H9 (cell line): ENCODE data around the gene TRERF1. TPM values are rescaled to one million over a fixed set of nuclear protein-coding genes. Genes with fewer than 3 reads are reported as not detected.

Experiments
- DNase-seq: peaks from one replicate; pipeline ENCODE4 v3.0.0-alpha.2; 2017
- H2AFZ ChIP-seq: one replicate; pipeline ENCODE4 v1.6.1; 2013; ENCODE audit warnings: mild to moderate bottlenecking, low read length, control low read depth, moderate library complexity
- H2AK5ac ChIP-seq: 2 replicates; pipeline ENCODE4 v1.6.1; 2013; ENCODE audit warnings: low read length, control low read depth, mixed read lengths; ENCODE audit not compliant: insufficient read length
- H2BK120ac ChIP-seq: one replicate; pipeline ENCODE4 v1.6.1; 2013; ENCODE audit warnings: low read depth, mild to moderate bottlenecking, low read length, control low read depth, inconsistent platforms; ENCODE audit not compliant: poor library complexity, severe bottlenecking
- H2BK12ac ChIP-seq: 2 replicates; pipeline ENCODE4 v1.6.1; 2013; ENCODE audit warnings: low read length, control low read depth, mixed read lengths, low read depth; ENCODE audit not compliant: insufficient read length
- H2BK15ac ChIP-seq: 2 replicates; pipeline ENCODE4 v1.6.1; 2013; ENCODE audit warnings: low read depth, low read length, control low read depth
- H2BK20ac ChIP-seq: one replicate; pipeline ENCODE4 v1.6.1; 2013; ENCODE audit warnings: low read depth, mild to moderate bottlenecking, low read length, control low read depth, inconsistent platforms; ENCODE audit not compliant: poor library complexity, severe bottlenecking
- H2BK5ac ChIP-seq: 2 replicates; pipeline ENCODE4 v1.6.1; 2013; ENCODE audit warnings: low read length, control low read depth, mixed read lengths; ENCODE audit not compliant: insufficient read length
- H3K14ac ChIP-seq: 2 replicates; pipeline ENCODE4 v1.6.1; 2013; ENCODE audit warnings: low read length, control low read depth; ENCODE audit not compliant: insufficient read depth
- H3K18ac ChIP-seq: 2 replicates; pipeline ENCODE4 v1.6.1; 2013; ENCODE audit warnings: low read depth, mild to moderate bottlenecking, mixed read lengths, low read length, control low read depth; ENCODE audit not compliant: insufficient read length
- H3K23ac ChIP-seq: 2 replicates; pipeline ENCODE4 v1.6.1; 2013; ENCODE audit warnings: low read length, control low read depth, mixed read lengths, low read depth; ENCODE audit not compliant: insufficient read length
- H3K23me2 ChIP-seq: 2 replicates; pipeline ENCODE4 v1.6.1; 2013; ENCODE audit warnings: low read depth, mild to moderate bottlenecking, mixed read lengths, low read length, control low read depth; ENCODE audit not compliant: insufficient read length, poor library complexity, severe bottlenecking
- H3K27ac ChIP-seq: 2 replicates; pipeline ENCODE4 v1.5.1; 2013; ENCODE audit warnings: low read length, control low read depth, mixed read lengths, low read depth; ENCODE audit not compliant: insufficient read length
- H3K27me3 ChIP-seq: 2 replicates; pipeline ENCODE4 v1.6.1; 2013; ENCODE audit warnings: low read length, control low read depth, inconsistent platforms; ENCODE audit not compliant: insufficient read depth
- H3K4ac ChIP-seq: 2 replicates; pipeline ENCODE4 v1.6.1; 2013; ENCODE audit warnings: low read depth, mild to moderate bottlenecking, control low read depth, inconsistent platforms, low read length, moderate library complexity
- H3K4me1 ChIP-seq: 2 replicates; pipeline ENCODE4 v1.6.1; 2013; ENCODE audit warnings: low read length, control low read depth, inconsistent platforms; ENCODE audit not compliant: insufficient read depth
- H3K4me2 ChIP-seq: 2 replicates; pipeline ENCODE4 v1.6.1; 2013; ENCODE audit warnings: low read length, control low read depth, mixed read lengths; ENCODE audit not compliant: insufficient read length, insufficient read depth
- H3K56ac ChIP-seq: 2 replicates; pipeline ENCODE4 v1.6.1; 2013; ENCODE audit warnings: low read depth, mild to moderate bottlenecking, mixed read lengths, low read length, control low read depth; ENCODE audit not compliant: insufficient read length
- H3K79me1 ChIP-seq: 2 replicates; pipeline ENCODE4 v1.6.1; 2013; ENCODE audit warnings: low read depth, mild to moderate bottlenecking, moderate library complexity, low read length, control low read depth, inconsistent platforms; ENCODE audit not compliant: insufficient read depth, poor library complexity, severe bottlenecking
- H3K79me2 ChIP-seq: 2 replicates; pipeline ENCODE4 v1.6.1; 2013; ENCODE audit warnings: low read length, control low read depth, inconsistent platforms; ENCODE audit not compliant: insufficient read depth
- H3K9ac ChIP-seq: 2 replicates; pipeline ENCODE4 v1.6.1; 2013; ENCODE audit warnings: low read length, control low read depth, mixed read lengths; ENCODE audit not compliant: insufficient read length; ENCODE audit errors: extremely low read depth
- H3K9me3 ChIP-seq: one replicate; pipeline ENCODE4 v1.6.1; 2013; ENCODE audit warnings: low read depth, low read length, inconsistent platforms; ENCODE audit not compliant: control insufficient read depth
- H3T11ph ChIP-seq: one replicate; pipeline ENCODE4 v1.6.1; 2013; ENCODE audit warnings: mild to moderate bottlenecking, low read length, control low read depth, inconsistent platforms
- H4K20me1 ChIP-seq: one replicate; pipeline ENCODE4 v1.6.1; 2013; ENCODE audit not compliant: control insufficient read depth, insufficient read length, insufficient read depth
- H4K5ac ChIP-seq: 2 replicates; pipeline ENCODE4 v1.6.1; 2013; ENCODE audit warnings: low read depth, mild to moderate bottlenecking, mixed read lengths, low read length, control low read depth; ENCODE audit not compliant: insufficient read length
- H4K8ac ChIP-seq: replicated peaks from 2 replicates; pipeline ENCODE4 v1.6.1; 2013; ENCODE audit warnings: low read length, control low read depth, mixed read lengths, low read depth; ENCODE audit not compliant: insufficient read length
- H4K91ac ChIP-seq: 2 replicates; pipeline ENCODE4 v1.6.1; 2013; ENCODE audit warnings: low read depth, mild to moderate bottlenecking, moderate library complexity, mixed read lengths, low read length, control low read depth; ENCODE audit not compliant: insufficient read length
- H3K27ac Mint-ChIP-seq, 3 experiments: 2 replicates in 2 of 3; 3 replicates in 1 of 3; pipeline ENCODE4 v1.8.0; 2020 to 2021; ENCODE audit warnings: mixed read lengths in 3 of 3, mild to moderate bottlenecking in 1 of 3, moderate library complexity in 1 of 3
- H3K27me3 Mint-ChIP-seq: 2 replicates; pipeline ENCODE4 v1.8.0; 2021; ENCODE audit warnings: low read depth, mild to moderate bottlenecking, moderate library complexity, mixed read lengths
- H3K36me3 Mint-ChIP-seq, 3 experiments: 2 replicates in 2 of 3; 3 replicates in 1 of 3; pipeline ENCODE4 v1.8.0; 2020 to 2021; ENCODE audit warnings: low read depth in 3 of 3, mixed read lengths in 3 of 3; ENCODE audit not compliant: insufficient read depth in 1 of 3
- H3K4me1 Mint-ChIP-seq, 2 experiments: 2 replicates each; pipeline ENCODE4 v1.8.0; 2020; ENCODE audit warnings: mixed read lengths in 2 of 2
- H3K4me3 Mint-ChIP-seq, 2 experiments: 2 replicates in 1 of 2; 3 replicates in 1 of 2; pipeline ENCODE4 v1.8.0; 2020 to 2021; ENCODE audit warnings: mild to moderate bottlenecking in 2 of 2, mixed read lengths in 2 of 2, moderate library complexity in 1 of 2
- H3K9me3 Mint-ChIP-seq, 2 experiments: 2 replicates in 1 of 2; 3 replicates in 1 of 2; pipeline ENCODE4 v1.8.0; 2020; ENCODE audit warnings: mild to moderate bottlenecking in 2 of 2, mixed read lengths in 2 of 2, moderate library complexity in 1 of 2
- CTCF ChIP-seq: fragments of 200-600 bp; sonication (generic); conservative IDR thresholded peaks from 3 replicates; pipeline ENCODE4 v1.8.0; 2021; ENCODE audit warnings: antibody characterized with exemption, mild to moderate bottlenecking
- WGBS: extraction: QIAGEN DNeasy Blood & Tissue Kit; methylation state at CpG from one replicate; pipeline ENCODE4 v1.1.7; 2013; ENCODE audit warnings: missing lambda C conversion rate, low lambda C conversion rate, mixed read lengths; ENCODE audit not compliant: insufficient read length; ENCODE audit errors: extremely low coverage; 5-methylcytosine and 5-hydroxymethylcytosine counted together
- total RNA-seq: library from RNA; stranded (reverse); gene quantifications from 2 replicates; pipeline ENCODE4 v1.2.1, GENCODE V29; 2021

Gene TRERF1
- total RNA-seq, 1 experiment from 2014 or later = 19.7 TPM

GRCh38 chr6:42230345-42231321, 221.1 kb downstream of the TRERF1 start:
- no CpG with 5 or more reads among the region's 8 CpGs for WGBS
- Histone ChIP-seq H3T11ph (no peak overlapping the region), H3K56ac (no peak overlapping the region), H4K5ac (no peak overlapping the region), H3K18ac (no peak overlapping the region), H3K27ac (no peak overlapping the region), H3K27me3 (no peaks in the 10 kb centered on the region), H2BK15ac (no peak overlapping the region), H3K9me3 (no peaks in the 10 kb centered on the region), H3K9ac (no peak overlapping the region), H3K14ac (no peak overlapping the region; the same call in 1 of the 2 replicates), H3K4me2 (no peak overlapping the region), H3K79me2 (no peaks in the 10 kb centered on the region), H2BK120ac (no peak overlapping the region), H4K20me1 (no peaks in the 10 kb centered on the region), H4K91ac (no peak overlapping the region), H4K8ac (no peak overlapping the region), H3K23ac (no peak overlapping the region), H3K4me1 (no peaks in the 10 kb centered on the region), H2BK5ac (no peak overlapping the region), H2AK5ac (no peak overlapping the region), H3K79me1 (no peaks in the 10 kb centered on the region), H3K23me2 (no peaks in the 10 kb centered on the region), H3K4ac (no peak overlapping the region), H2BK20ac (no peak overlapping the region), H2AFZ (no peak overlapping the region), H2BK12ac (no peak overlapping the region)
- H3K4me3 Mint-ChIP-seq = no peak overlapping the region; a peak in 1 of 5 replicates
- no peaks in the 10 kb centered on the region; a peak in 1 of 5 replicates for H3K9me3 Mint-ChIP-seq
- peak; percentile 64 for TF ChIP-seq CTCF
- DNase-seq = no peak
- no peaks in the 10 kb centered on the region for H3K27me3 Mint-ChIP-seq
- no peak overlapping the region for H3K27ac Mint-ChIP-seq
- peaks cover 0 to 5% of the 10 kb centered on the region in 2 experiments; a peak in 3 of 4 replicates for H3K4me1 Mint-ChIP-seq
- peaks cover 20 to 60% (median 49%) of the 10 kb centered on the region in 3 experiments for H3K36me3 Mint-ChIP-seq
